GM21447 (cell line): ENCODE results near the gene STPG2.
"Not testable (repeated sequence)": the region's sequence is repeated elsewhere in the genome, so short reads cannot be mapped to it uniquely, and the experiment has no call there.

ENCODE experiments used
- ATAC-seq: cut with Tn5 transposase; IDR thresholded peaks from one replicate; pipeline ENCODE4 v1.9.1; 2021; ENCODE audit not compliant: unreplicated experiment

The STPG2 gene

GRCh38 chr4:97952763-97953162 lies 190.5 kb downstream of the STPG2 start:
- no peak for ATAC-seq

GRCh38 chr4:97950836-97951235 lies 192.4 kb downstream of the STPG2 start:
- ATAC-seq = no peak

- ATAC-seq = no peak
Observed at GRCh38 chr4:97942951-97943350, 200.3 kb downstream of the STPG2 start.

GRCh38 chr4:97942137-97942536 lies 201.1 kb downstream of the STPG2 start:
- ATAC-seq = no peak

- no peak for ATAC-seq
Observed at GRCh38 chr4:97938141-97938540, 205.1 kb downstream of the STPG2 start.

- no peak for ATAC-seq
Observed at GRCh38 chr4:97924341-97924958, 218.8 kb downstream of the STPG2 start.

- ATAC-seq = no peak
Observed at GRCh38 chr4:97923096-97923495, 220.2 kb downstream of the STPG2 start.

GRCh38 chr4:97917115-97917514 lies 226.2 kb downstream of the STPG2 start:
- no peak for ATAC-seq

- ATAC-seq = no peak
Observed at GRCh38 chr4:97912156-97912555, 231.1 kb downstream of the STPG2 start.

GRCh38 chr4:97911236-97911906 lies 231.9 kb downstream of the STPG2 start:
- no peak for ATAC-seq

GRCh38 chr4:97910005-97910404 lies 233.3 kb downstream of the STPG2 start:
- no peak for ATAC-seq

- ATAC-seq = not testable (repeated sequence)
Observed at GRCh38 chr4:97903436-97904189, 239.7 kb downstream of the STPG2 start.

GRCh38 chr4:97900229-97900628 lies 243.0 kb downstream of the STPG2 start:
- no peak for ATAC-seq

- ATAC-seq = no peak
Observed at GRCh38 chr4:97892592-97893266, 250.5 kb downstream of the STPG2 start.

GRCh38 chr4:97879942-97880341 lies 263.3 kb downstream of the STPG2 start:
- no peak for ATAC-seq

GRCh38 chr4:97868097-97868496 lies 275.2 kb downstream of the STPG2 start:
- ATAC-seq = no peak

- no peak for ATAC-seq
Observed at GRCh38 chr4:97867557-97868091, 275.7 kb downstream of the STPG2 start.

GRCh38 chr4:97866821-97867556 lies 276.3 kb downstream of the STPG2 start:
- ATAC-seq = no peak

GRCh38 chr4:97851115-97851514 lies 292.2 kb downstream of the STPG2 start:
- ATAC-seq = no peak

- ATAC-seq = no peak
Observed at GRCh38 chr4:97845758-97846157, 297.5 kb downstream of the STPG2 start.

GRCh38 chr4:97841512-97841911 lies 301.8 kb downstream of the STPG2 start:
- ATAC-seq = no peak
